H9 (cell line): ENCODE data around the gene TGFBR2. TPM values are rescaled to one million over a fixed set of nuclear protein-coding genes. Genes with fewer than 3 reads are reported as not detected.

ENCODE experiments used
- DNase-seq: peaks from one replicate; pipeline ENCODE4 v3.0.0-alpha.2; 2017
- H2AFZ ChIP-seq: one replicate; pipeline ENCODE4 v1.6.1; 2013; ENCODE audit warnings: mild to moderate bottlenecking, low read length, control low read depth, moderate library complexity
- H2AK5ac ChIP-seq: 2 replicates; pipeline ENCODE4 v1.6.1; 2013; ENCODE audit warnings: low read length, control low read depth, mixed read lengths; ENCODE audit not compliant: insufficient read length
- H2BK120ac ChIP-seq: one replicate; pipeline ENCODE4 v1.6.1; 2013; ENCODE audit warnings: low read depth, mild to moderate bottlenecking, low read length, control low read depth, inconsistent platforms; ENCODE audit not compliant: poor library complexity, severe bottlenecking
- H2BK12ac ChIP-seq: 2 replicates; pipeline ENCODE4 v1.6.1; 2013; ENCODE audit warnings: low read length, control low read depth, mixed read lengths, low read depth; ENCODE audit not compliant: insufficient read length
- H2BK15ac ChIP-seq: 2 replicates; pipeline ENCODE4 v1.6.1; 2013; ENCODE audit warnings: low read depth, low read length, control low read depth
- H2BK20ac ChIP-seq: one replicate; pipeline ENCODE4 v1.6.1; 2013; ENCODE audit warnings: low read depth, mild to moderate bottlenecking, low read length, control low read depth, inconsistent platforms; ENCODE audit not compliant: poor library complexity, severe bottlenecking
- H2BK5ac ChIP-seq: 2 replicates; pipeline ENCODE4 v1.6.1; 2013; ENCODE audit warnings: low read length, control low read depth, mixed read lengths; ENCODE audit not compliant: insufficient read length
- H3K14ac ChIP-seq: 2 replicates; pipeline ENCODE4 v1.6.1; 2013; ENCODE audit warnings: low read length, control low read depth; ENCODE audit not compliant: insufficient read depth
- H3K18ac ChIP-seq: 2 replicates; pipeline ENCODE4 v1.6.1; 2013; ENCODE audit warnings: low read depth, mild to moderate bottlenecking, mixed read lengths, low read length, control low read depth; ENCODE audit not compliant: insufficient read length
- H3K23ac ChIP-seq: 2 replicates; pipeline ENCODE4 v1.6.1; 2013; ENCODE audit warnings: low read length, control low read depth, mixed read lengths, low read depth; ENCODE audit not compliant: insufficient read length
- H3K23me2 ChIP-seq: 2 replicates; pipeline ENCODE4 v1.6.1; 2013; ENCODE audit warnings: low read depth, mild to moderate bottlenecking, mixed read lengths, low read length, control low read depth; ENCODE audit not compliant: insufficient read length, poor library complexity, severe bottlenecking
- H3K27ac ChIP-seq: 2 replicates; pipeline ENCODE4 v1.5.1; 2013; ENCODE audit warnings: low read length, control low read depth, mixed read lengths, low read depth; ENCODE audit not compliant: insufficient read length
- H3K27me3 ChIP-seq: 2 replicates; pipeline ENCODE4 v1.6.1; 2013; ENCODE audit warnings: low read length, control low read depth, inconsistent platforms; ENCODE audit not compliant: insufficient read depth
- H3K4ac ChIP-seq: 2 replicates; pipeline ENCODE4 v1.6.1; 2013; ENCODE audit warnings: low read depth, mild to moderate bottlenecking, control low read depth, inconsistent platforms, low read length, moderate library complexity
- H3K4me1 ChIP-seq: 2 replicates; pipeline ENCODE4 v1.6.1; 2013; ENCODE audit warnings: low read length, control low read depth, inconsistent platforms; ENCODE audit not compliant: insufficient read depth
- H3K4me2 ChIP-seq: 2 replicates; pipeline ENCODE4 v1.6.1; 2013; ENCODE audit warnings: low read length, control low read depth, mixed read lengths; ENCODE audit not compliant: insufficient read length, insufficient read depth
- H3K56ac ChIP-seq: 2 replicates; pipeline ENCODE4 v1.6.1; 2013; ENCODE audit warnings: low read depth, mild to moderate bottlenecking, mixed read lengths, low read length, control low read depth; ENCODE audit not compliant: insufficient read length
- H3K79me1 ChIP-seq: 2 replicates; pipeline ENCODE4 v1.6.1; 2013; ENCODE audit warnings: low read depth, mild to moderate bottlenecking, moderate library complexity, low read length, control low read depth, inconsistent platforms; ENCODE audit not compliant: insufficient read depth, poor library complexity, severe bottlenecking
- H3K79me2 ChIP-seq: 2 replicates; pipeline ENCODE4 v1.6.1; 2013; ENCODE audit warnings: low read length, control low read depth, inconsistent platforms; ENCODE audit not compliant: insufficient read depth
- H3K9ac ChIP-seq: 2 replicates; pipeline ENCODE4 v1.6.1; 2013; ENCODE audit warnings: low read length, control low read depth, mixed read lengths; ENCODE audit not compliant: insufficient read length; ENCODE audit errors: extremely low read depth
- H3K9me3 ChIP-seq: one replicate; pipeline ENCODE4 v1.6.1; 2013; ENCODE audit warnings: low read depth, low read length, inconsistent platforms; ENCODE audit not compliant: control insufficient read depth
- H3T11ph ChIP-seq: one replicate; pipeline ENCODE4 v1.6.1; 2013; ENCODE audit warnings: mild to moderate bottlenecking, low read length, control low read depth, inconsistent platforms
- H4K20me1 ChIP-seq: one replicate; pipeline ENCODE4 v1.6.1; 2013; ENCODE audit not compliant: control insufficient read depth, insufficient read length, insufficient read depth
- H4K5ac ChIP-seq: 2 replicates; pipeline ENCODE4 v1.6.1; 2013; ENCODE audit warnings: low read depth, mild to moderate bottlenecking, mixed read lengths, low read length, control low read depth; ENCODE audit not compliant: insufficient read length
- H4K8ac ChIP-seq: replicated peaks from 2 replicates; pipeline ENCODE4 v1.6.1; 2013; ENCODE audit warnings: low read length, control low read depth, mixed read lengths, low read depth; ENCODE audit not compliant: insufficient read length
- H4K91ac ChIP-seq: 2 replicates; pipeline ENCODE4 v1.6.1; 2013; ENCODE audit warnings: low read depth, mild to moderate bottlenecking, moderate library complexity, mixed read lengths, low read length, control low read depth; ENCODE audit not compliant: insufficient read length
- H3K27ac Mint-ChIP-seq, 3 experiments: 2 replicates in 2 of 3; 3 replicates in 1 of 3; pipeline ENCODE4 v1.8.0; 2020 to 2021; ENCODE audit warnings: mixed read lengths in 3 of 3, mild to moderate bottlenecking in 1 of 3, moderate library complexity in 1 of 3
- H3K27me3 Mint-ChIP-seq: 2 replicates; pipeline ENCODE4 v1.8.0; 2021; ENCODE audit warnings: low read depth, mild to moderate bottlenecking, moderate library complexity, mixed read lengths
- H3K36me3 Mint-ChIP-seq, 3 experiments: 2 replicates in 2 of 3; 3 replicates in 1 of 3; pipeline ENCODE4 v1.8.0; 2020 to 2021; ENCODE audit warnings: low read depth in 3 of 3, mixed read lengths in 3 of 3; ENCODE audit not compliant: insufficient read depth in 1 of 3
- H3K4me1 Mint-ChIP-seq, 2 experiments: 2 replicates each; pipeline ENCODE4 v1.8.0; 2020; ENCODE audit warnings: mixed read lengths in 2 of 2
- H3K4me3 Mint-ChIP-seq, 2 experiments: 2 replicates in 1 of 2; 3 replicates in 1 of 2; pipeline ENCODE4 v1.8.0; 2020 to 2021; ENCODE audit warnings: mild to moderate bottlenecking in 2 of 2, mixed read lengths in 2 of 2, moderate library complexity in 1 of 2
- H3K9me3 Mint-ChIP-seq, 2 experiments: 2 replicates in 1 of 2; 3 replicates in 1 of 2; pipeline ENCODE4 v1.8.0; 2020; ENCODE audit warnings: mild to moderate bottlenecking in 2 of 2, mixed read lengths in 2 of 2, moderate library complexity in 1 of 2
- CTCF ChIP-seq: fragments of 200-600 bp; sonication (generic); conservative IDR thresholded peaks from 3 replicates; pipeline ENCODE4 v1.8.0; 2021; ENCODE audit warnings: antibody characterized with exemption, mild to moderate bottlenecking
- WGBS: extraction: QIAGEN DNeasy Blood & Tissue Kit; methylation state at CpG from one replicate; pipeline ENCODE4 v1.1.7; 2013; ENCODE audit warnings: missing lambda C conversion rate, low lambda C conversion rate, mixed read lengths; ENCODE audit not compliant: insufficient read length; ENCODE audit errors: extremely low coverage; 5-methylcytosine and 5-hydroxymethylcytosine counted together
- total RNA-seq: library from RNA; stranded (reverse); gene quantifications from 2 replicates; pipeline ENCODE4 v1.2.1, GENCODE V29; 2021

Gene TGFBR2
- total RNA-seq, 1 experiment from 2014 or later, result 10.6 TPM

GRCh38 chr3:30684356-30684755 lies 78.0 kb downstream of the TGFBR2 start:
- no peak overlapping the region for H2AFZ ChIP-seq
- H3K18ac ChIP-seq, result no peak overlapping the region
- no peak overlapping the region for H3K14ac ChIP-seq
- no peak overlapping the region for H3T11ph ChIP-seq
- no peak overlapping the region for H3K27ac ChIP-seq
- H3K9me3 Mint-ChIP-seq, result no peaks in the 10 kb centered on the region
- H4K20me1 ChIP-seq, result no peaks in the 10 kb centered on the region
- no peak overlapping the region for H3K4me2 ChIP-seq
- H3K4ac ChIP-seq, result no peak overlapping the region
- no peak overlapping the region for H4K5ac ChIP-seq
- no peak for TF ChIP-seq CTCF
- H3K4me1 ChIP-seq, result no peaks in the 10 kb centered on the region
- no peaks in the 10 kb centered on the region for H3K9me3 ChIP-seq
- no peaks in the 10 kb centered on the region for H3K23me2 ChIP-seq
- no peak overlapping the region for H4K8ac ChIP-seq
- no peak overlapping the region for H3K9ac ChIP-seq
- no peaks in the 10 kb centered on the region for H3K79me1 ChIP-seq
- H3K79me2 ChIP-seq, result no peaks in the 10 kb centered on the region
- H2BK5ac ChIP-seq, result no peak overlapping the region
- H2BK120ac ChIP-seq, result no peak overlapping the region
- no peak overlapping the region for H3K4me3 Mint-ChIP-seq
- H2BK20ac ChIP-seq, result no peak overlapping the region
- H3K27me3 Mint-ChIP-seq, result no peaks in the 10 kb centered on the region
- H2BK15ac ChIP-seq, result no peak overlapping the region
- no peak overlapping the region for H3K27ac Mint-ChIP-seq
- peaks cover 27 to 28% of the 10 kb centered on the region in 2 experiments for H3K4me1 Mint-ChIP-seq
- no peak overlapping the region for H2BK12ac ChIP-seq
- no peak overlapping the region for H3K23ac ChIP-seq
- H2AK5ac ChIP-seq, result no peak overlapping the region
- H3K36me3 Mint-ChIP-seq, result peaks cover 22 to 41% (median 24%) of the 10 kb centered on the region in 3 experiments
- no peak for DNase-seq
- no peak overlapping the region for H4K91ac ChIP-seq
- no peaks in the 10 kb centered on the region for H3K27me3 ChIP-seq
- no CpG with 5 or more reads among the region's 3 CpGs for WGBS
- H3K56ac ChIP-seq, result no peak overlapping the region
